ENCODE measurements around the gene FAM90A1.
"Not testable (repeated sequence)": the region's sequence is repeated elsewhere in the genome, so short reads cannot be mapped to it uniquely, and the experiment has no call there.

- not testable (repeated sequence) for TF ChIP-seq POLR2AphosphoS5, POLR2A (IDR thresholded peaks at IDR 0.05)
These were observed 287 bp upstream of the FAM90A1 start for GRCh38 chr12:8227732-8228077.

Data from gastroesophageal sphincter (tissue), 2 donors.